Glomerular endothelial cell (primary cell): ENCODE results near the gene HAO2. TPM values are rescaled to one million over a fixed set of nuclear protein-coding genes. Genes with fewer than 3 reads are reported as not detected.

Experiments
- DNase-seq: peaks from one replicate; pipeline ENCODE4 v3.0.0-alpha.2; 2011; ENCODE audit warnings: low read depth, low spot score; ENCODE audit errors: extremely low read depth
- total RNA-seq: library from RNA; depleted of rRNA; stranded (reverse); fragments of >200 nt; gene quantifications from 2 replicates; pipeline ENCODE4 v1.2.3, GENCODE V29; 2015

The HAO2 gene
- total RNA-seq, 1 donor from 2014 or later = not detected

DNA sequence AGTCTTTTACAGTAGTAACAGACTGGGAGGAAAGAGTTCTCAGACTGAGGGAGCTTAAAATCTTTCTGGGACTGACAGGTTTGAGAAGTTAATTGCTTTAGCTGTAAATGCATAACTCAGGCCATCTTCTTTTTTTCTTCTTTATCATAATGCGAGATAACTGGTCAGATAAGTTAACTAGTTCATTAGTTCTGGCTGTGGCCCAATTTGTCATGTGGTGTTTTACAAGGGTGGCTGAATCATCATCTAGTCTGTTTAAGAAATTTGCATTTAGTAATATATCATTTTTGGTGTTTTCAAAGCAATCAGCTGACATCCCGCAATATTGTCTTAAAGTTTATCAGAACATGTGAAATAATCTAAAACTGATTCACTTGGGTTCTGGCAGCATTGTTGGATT, 60.4 kb downstream of the HAO2 start:
- no peak for DNase-seq

GRCh38 chr1:119429687-119430086, 61.1 kb downstream of the HAO2 start:
- no peak for DNase-seq

DNA sequence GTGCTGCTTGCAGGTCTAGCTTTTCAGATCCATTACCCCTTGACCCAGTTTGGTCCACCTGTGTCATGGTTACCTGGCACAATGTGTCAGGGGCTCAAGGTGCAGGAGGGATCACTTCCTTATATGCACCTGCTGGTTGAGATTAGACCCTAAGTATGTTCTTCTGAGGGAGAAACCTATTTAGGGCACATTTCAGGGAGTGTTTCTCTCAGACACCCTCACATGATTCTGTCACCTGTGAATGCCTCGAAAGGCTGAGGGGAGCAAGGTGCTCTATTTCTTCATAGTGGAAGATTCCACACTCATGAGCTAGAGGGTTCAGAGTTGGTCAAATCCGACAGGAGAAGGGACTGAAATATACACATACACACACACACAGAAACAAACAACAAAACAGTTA, 61.9 kb downstream of the HAO2 start:
- no peak for DNase-seq

GRCh38 chr1:119431836-119432235, 63.3 kb downstream of the HAO2 start:
- no peak for DNase-seq

DNA sequence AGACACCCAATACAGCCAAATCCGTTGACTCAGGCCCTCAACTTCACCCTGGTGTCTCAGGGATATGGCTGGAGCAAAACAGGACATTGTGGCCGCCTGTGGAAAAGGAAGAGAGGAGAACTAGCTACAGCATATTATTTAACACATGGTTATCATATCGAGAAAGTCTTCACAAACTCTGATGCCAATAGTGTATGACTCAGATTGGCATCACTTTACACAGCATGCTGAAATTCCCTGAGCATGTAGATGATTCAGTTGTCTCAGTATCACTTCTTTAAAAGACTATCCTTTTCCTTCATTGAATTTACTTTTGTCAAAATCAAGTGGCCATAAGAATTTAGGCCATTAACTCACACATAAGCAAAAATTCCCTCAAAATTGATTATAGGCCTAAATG, 66.5 kb downstream of the HAO2 start:
- no peak for DNase-seq

- no peak for DNase-seq
Measured at GRCh38 chr1:119438761-119439160, 70.2 kb downstream of the HAO2 start.

GRCh38 chr1:119440721-119441307, 72.2 kb downstream of the HAO2 start:
- DNase-seq = no peak

- no peak for DNase-seq
Measured at GRCh38 chr1:119442756-119443155, 74.2 kb downstream of the HAO2 start.

Other genes starting within 250 kb of the HAO2 start
- 9.5 and 13.6 TPM in 2 replicates for gene WARS2, start 228.1 kb upstream of the HAO2 start, total RNA-seq
- not detected in 2 replicates for gene HSD3B2, start 46.4 kb downstream of the HAO2 start, total RNA-seq
- not detected in 2 replicates for gene HSD3B1, start 138.4 kb downstream of the HAO2 start, total RNA-seq